ENCODE measurements around the gene GORASP2.

- TF ChIP-seq ZNF274 (IDR thresholded peaks at IDR 0.05; ENCODE audit: low read depth, low read length) (no peak), YY1 (IDR thresholded peaks at IDR 0.05; ENCODE audit: insufficient read depth, insufficient read length) (no peak), SUZ12 (IDR thresholded peaks at IDR 0.05; ENCODE audit: extremely low read depth, insufficient read depth, insufficient read length) (no peak)
Measured at GRCh38 chr2:170997893-170998597, 69.0 kb downstream of the GORASP2 start.

Measured in NT2/D1 (cell line).